ENCODE results near the gene CLSTN1.
"Not testable (repeated sequence)": the region's sequence is repeated elsewhere in the genome, so short reads cannot be mapped to it uniquely, and the experiment has no call there.

Gene CLSTN1

DNA sequence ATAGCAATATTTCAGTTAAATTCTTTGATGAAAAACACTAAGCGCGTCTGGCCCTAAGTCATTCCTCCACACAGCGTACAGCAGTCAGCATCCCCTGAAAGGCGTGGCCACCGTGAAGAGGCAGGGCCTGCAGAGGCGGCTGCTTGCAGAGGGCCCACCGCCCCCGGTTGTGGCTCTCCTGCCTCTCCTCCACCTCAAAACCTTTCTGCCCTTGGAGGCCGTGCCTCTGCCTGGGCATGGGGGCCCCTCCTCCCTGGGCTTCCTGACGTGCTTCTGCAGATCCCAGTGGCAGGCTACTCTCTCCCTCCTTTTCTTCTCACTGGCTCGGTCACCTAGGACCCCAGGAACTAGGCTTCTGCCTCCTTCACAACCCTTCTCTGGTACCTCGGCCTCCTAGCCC, 16.2 kb downstream of the CLSTN1 start:
- Histone ChIP-seq H3K79me1 (ENCODE audit: low read depth, low read length) (peaks cover 10% of the 10 kb centered on the region), H2AFZ (ENCODE audit: low read length) (no peak overlapping the region), H3K27ac (replicated peaks; ENCODE audit: low read length) (no peak overlapping the region), H3K27me3 (ENCODE audit: control insufficient read depth in 3 of 3, insufficient read depth in 3 of 3, low read depth in 1 of 3, low read length in 3 of 3) (no peaks in the 10 kb centered on the region), H2AK5ac (ENCODE audit: low read depth, low read length) (no peak overlapping the region), H3K14ac (ENCODE audit: low read length) (no peak overlapping the region), H4K91ac (ENCODE audit: low read depth, low read length, poor library complexity) (no peak overlapping the region), H3K9me3 (replicated peaks in 1 of 2; ENCODE audit: control insufficient read depth in 2 of 2, insufficient read depth in 1 of 2, low read depth in 1 of 2, low read length in 2 of 2) (no peaks in the 10 kb centered on the region), H4K8ac (ENCODE audit: low read depth, low read length) (no peak overlapping the region), H3K4me3 (ENCODE audit: low read length in 2 of 2) (no peak overlapping the region), H2BK120ac (ENCODE audit: low read depth, low read length) (no peak overlapping the region), H3K4ac (ENCODE audit: low read length) (no peak overlapping the region), H3K23ac (ENCODE audit: low read depth, low read length, poor library complexity) (peak overlapping the region; percentile 48), H3K4me2 (ENCODE audit: insufficient read depth, low read length, poor library complexity, severe bottlenecking) (no peak overlapping the region), H3K9ac (ENCODE audit: low read depth, low read length, poor library complexity) (no peak overlapping the region), H3K18ac (ENCODE audit: low read length) (peak overlapping the region; percentile 41), H2BK5ac (ENCODE audit: low read length) (no peak overlapping the region), H3K4me1 (ENCODE audit: control insufficient read depth in 2 of 2, insufficient read depth in 1 of 2, low read depth in 1 of 2, low read length in 2 of 2) (peaks cover 14 to 16% of the 10 kb centered on the region in 2 donors), H2BK15ac (ENCODE audit: low read length) (no peak overlapping the region), H3K36me3 (replicated peaks in 1 of 2; ENCODE audit: control insufficient read depth in 2 of 2, insufficient read depth in 2 of 2, low read length in 2 of 2) (peaks cover 0 to 9% of the 10 kb centered on the region in 2 donors), H2BK12ac (ENCODE audit: low read length) (no peak overlapping the region)
- DNase-seq (ENCODE audit: low spot score), result no peak
- no CpG with 5 or more reads among the region's 12 CpGs for WGBS, 2 donors (ENCODE audit: extremely low coverage in 2 of 2, insufficient read length in 2 of 2, insufficient replicate concordance in 1 of 2)

- H3K27ac ChIP-seq (replicated peaks; ENCODE audit: low read length); H3K23ac ChIP-seq (ENCODE audit: low read depth, low read length, poor library complexity); H2BK120ac ChIP-seq (ENCODE audit: low read depth, low read length); H4K91ac ChIP-seq (ENCODE audit: low read depth, low read length, poor library complexity); H2BK5ac ChIP-seq (ENCODE audit: low read length); H3K4ac ChIP-seq (ENCODE audit: low read length); H4K8ac ChIP-seq (ENCODE audit: low read depth, low read length); H3K18ac ChIP-seq (ENCODE audit: low read length); H2AK5ac ChIP-seq (ENCODE audit: low read depth, low read length); H3K4me3 ChIP-seq (ENCODE audit: low read length in 2 of 2); H2BK12ac ChIP-seq (ENCODE audit: low read length); H3K4me2 ChIP-seq (ENCODE audit: insufficient read depth, low read length, poor library complexity, severe bottlenecking); H2AFZ ChIP-seq (ENCODE audit: low read length); H3K27me3 ChIP-seq (ENCODE audit: control insufficient read depth in 3 of 3, insufficient read depth in 3 of 3, low read depth in 1 of 3, low read length in 3 of 3); H3K14ac ChIP-seq (ENCODE audit: low read length); H3K9ac ChIP-seq (ENCODE audit: low read depth, low read length, poor library complexity); H2BK15ac ChIP-seq (ENCODE audit: low read length); H3K9me3 ChIP-seq (replicated peaks in 1 of 2; ENCODE audit: control insufficient read depth in 2 of 2, insufficient read depth in 1 of 2, low read depth in 1 of 2, low read length in 2 of 2); DNase-seq (ENCODE audit: low spot score): not testable (repeated sequence)
- WGBS, 2 donors (ENCODE audit: extremely low coverage in 2 of 2, insufficient read length in 2 of 2, insufficient replicate concordance in 1 of 2), result no CpG with 5 or more reads among the region's 5 CpGs
- H3K79me1 ChIP-seq (ENCODE audit: low read depth, low read length), result peaks cover 12% of the 10 kb centered on the region
- H3K36me3 ChIP-seq (replicated peaks in 1 of 2; ENCODE audit: control insufficient read depth in 2 of 2, insufficient read depth in 2 of 2, low read length in 2 of 2), result peaks cover 0 to 11% of the 10 kb centered on the region in 2 donors
- peaks cover 14 to 16% of the 10 kb centered on the region in 2 donors for H3K4me1 ChIP-seq (ENCODE audit: control insufficient read depth in 2 of 2, insufficient read depth in 1 of 2, low read depth in 1 of 2, low read length in 2 of 2)
Observed at GRCh38 chr1:9805972-9806371, 17.8 kb downstream of the CLSTN1 start.

DNA sequence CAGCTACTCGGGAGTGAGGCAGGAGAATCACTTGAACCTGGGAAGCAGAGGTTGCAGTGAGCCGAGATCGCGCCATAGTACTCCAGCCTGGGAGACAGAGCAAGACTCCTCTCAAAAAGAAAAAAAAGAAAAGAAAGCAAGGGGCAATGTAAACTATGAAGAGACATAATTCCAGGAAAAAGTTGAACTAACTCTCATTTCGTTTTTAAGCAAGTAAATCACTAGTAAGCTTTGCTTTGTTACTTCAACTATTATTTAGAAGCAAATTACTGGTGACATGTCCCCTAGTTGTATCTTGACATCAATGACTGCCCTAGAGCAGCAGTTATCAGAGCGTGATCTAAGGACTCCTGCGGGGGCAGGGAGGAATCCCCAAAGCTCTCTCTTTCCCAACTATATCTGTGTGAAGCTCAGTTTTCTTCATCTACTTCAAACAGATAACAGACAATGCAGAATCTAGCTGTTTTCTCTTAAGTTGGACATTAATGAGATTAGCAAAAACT, 18.7 kb downstream of the CLSTN1 start:
- no peak overlapping the region for H3K4me2 ChIP-seq (ENCODE audit: insufficient read depth, low read length, poor library complexity, severe bottlenecking)
- no peak overlapping the region for H2BK120ac ChIP-seq (ENCODE audit: low read depth, low read length)
- no peak overlapping the region for H2BK12ac ChIP-seq (ENCODE audit: low read length)
- no peak overlapping the region for H3K4me3 ChIP-seq (ENCODE audit: low read length in 2 of 2)
- no peak overlapping the region for H2BK5ac ChIP-seq (ENCODE audit: low read length)
- DNase-seq (ENCODE audit: low spot score), result no peak
- no peak overlapping the region for H4K91ac ChIP-seq (ENCODE audit: low read depth, low read length, poor library complexity)
- H3K9me3 ChIP-seq (replicated peaks in 1 of 2; ENCODE audit: control insufficient read depth in 2 of 2, insufficient read depth in 1 of 2, low read depth in 1 of 2, low read length in 2 of 2), result peaks cover 0 to 2% of the 10 kb centered on the region in 2 donors
- peaks cover 0 to 11% of the 10 kb centered on the region in 2 donors for H3K36me3 ChIP-seq (replicated peaks in 1 of 2; ENCODE audit: control insufficient read depth in 2 of 2, insufficient read depth in 2 of 2, low read length in 2 of 2)
- H2AK5ac ChIP-seq (ENCODE audit: low read depth, low read length), result no peak overlapping the region
- H3K79me1 ChIP-seq (ENCODE audit: low read depth, low read length), result peaks cover 12% of the 10 kb centered on the region
- H3K4ac ChIP-seq (ENCODE audit: low read length), result no peak overlapping the region
- H3K14ac ChIP-seq (ENCODE audit: low read length), result no peak overlapping the region
- H3K27me3 ChIP-seq (ENCODE audit: control insufficient read depth in 3 of 3, insufficient read depth in 3 of 3, low read depth in 1 of 3, low read length in 3 of 3), result no peaks in the 10 kb centered on the region
- H3K23ac ChIP-seq (ENCODE audit: low read depth, low read length, poor library complexity), result no peak overlapping the region
- no peak overlapping the region for H2BK15ac ChIP-seq (ENCODE audit: low read length)
- WGBS, 2 donors (ENCODE audit: extremely low coverage in 2 of 2, insufficient read length in 2 of 2, insufficient replicate concordance in 1 of 2), result no CpG with 5 or more reads among the region's 7 CpGs
- H3K4me1 ChIP-seq (ENCODE audit: control insufficient read depth in 2 of 2, insufficient read depth in 1 of 2, low read depth in 1 of 2, low read length in 2 of 2), result peaks cover 14 to 16% of the 10 kb centered on the region in 2 donors
- no peak overlapping the region for H3K9ac ChIP-seq (ENCODE audit: low read depth, low read length, poor library complexity)
- no peak overlapping the region for H4K8ac ChIP-seq (ENCODE audit: low read depth, low read length)
- H3K27ac ChIP-seq (replicated peaks; ENCODE audit: low read length), result no peak overlapping the region
- no peak overlapping the region for H2AFZ ChIP-seq (ENCODE audit: low read length)
- no peak overlapping the region for H3K18ac ChIP-seq (ENCODE audit: low read length)

DNA sequence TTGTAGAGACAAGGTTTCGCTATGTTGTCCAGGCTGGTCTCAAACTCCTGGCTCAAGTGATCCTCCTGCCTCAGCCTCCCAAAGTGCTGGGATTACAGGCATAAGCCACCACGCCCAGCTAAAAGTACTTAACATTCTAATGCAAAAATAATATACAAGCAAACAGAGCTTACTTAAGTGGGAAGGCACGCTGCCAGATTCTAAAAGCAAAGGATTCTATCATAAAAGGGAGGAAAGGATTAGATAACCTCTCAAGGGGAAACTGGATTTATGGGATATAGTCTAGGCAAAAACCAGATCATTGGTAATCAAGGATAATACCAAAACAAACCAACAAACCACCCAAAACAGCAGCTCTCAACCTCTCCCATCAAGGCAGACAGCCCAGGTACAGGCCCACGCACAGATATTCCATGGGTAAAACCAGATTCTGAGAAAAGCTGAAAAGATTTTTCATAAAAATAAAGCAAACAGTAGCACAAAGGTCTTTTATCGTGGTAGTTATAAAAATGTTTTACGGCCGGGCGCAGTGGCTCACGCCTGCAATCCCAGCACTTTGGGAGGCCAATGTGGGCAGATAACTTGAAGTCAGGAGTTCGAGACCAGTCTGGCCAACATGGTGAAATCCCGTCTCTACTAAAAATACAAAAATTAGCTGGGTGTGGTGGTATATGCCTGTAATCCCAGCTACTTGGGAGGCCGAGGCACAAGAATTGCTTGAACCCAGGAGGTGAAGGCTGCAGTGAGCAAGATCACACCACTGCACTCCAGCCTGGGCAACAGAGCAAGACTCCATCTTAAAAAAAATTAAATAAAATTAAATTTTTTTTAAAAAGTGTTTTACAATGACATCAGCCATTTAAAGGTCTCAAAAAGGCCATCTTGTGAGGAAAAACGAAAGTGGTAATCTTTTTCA, 20.5 kb downstream of the CLSTN1 start:
- H3K18ac ChIP-seq (ENCODE audit: low read length); H3K4me3 ChIP-seq (ENCODE audit: low read length in 2 of 2); H2BK12ac ChIP-seq (ENCODE audit: low read length); H3K4me1 ChIP-seq (ENCODE audit: control insufficient read depth in 2 of 2, insufficient read depth in 1 of 2, low read depth in 1 of 2, low read length in 2 of 2); H4K8ac ChIP-seq (ENCODE audit: low read depth, low read length); H3K9ac ChIP-seq (ENCODE audit: low read depth, low read length, poor library complexity); H2AFZ ChIP-seq (ENCODE audit: low read length); H2BK5ac ChIP-seq (ENCODE audit: low read length); H3K27ac ChIP-seq (replicated peaks; ENCODE audit: low read length); H3K14ac ChIP-seq (ENCODE audit: low read length); H2BK15ac ChIP-seq (ENCODE audit: low read length); H3K4me2 ChIP-seq (ENCODE audit: insufficient read depth, low read length, poor library complexity, severe bottlenecking); H2AK5ac ChIP-seq (ENCODE audit: low read depth, low read length); H3K9me3 ChIP-seq (replicated peaks in 1 of 2; ENCODE audit: control insufficient read depth in 2 of 2, insufficient read depth in 1 of 2, low read depth in 1 of 2, low read length in 2 of 2); H3K36me3 ChIP-seq (replicated peaks in 1 of 2; ENCODE audit: control insufficient read depth in 2 of 2, insufficient read depth in 2 of 2, low read length in 2 of 2); H3K27me3 ChIP-seq (ENCODE audit: control insufficient read depth in 3 of 3, insufficient read depth in 3 of 3, low read depth in 1 of 3, low read length in 3 of 3); H2BK120ac ChIP-seq (ENCODE audit: low read depth, low read length); H3K23ac ChIP-seq (ENCODE audit: low read depth, low read length, poor library complexity); H4K91ac ChIP-seq (ENCODE audit: low read depth, low read length, poor library complexity); H3K4ac ChIP-seq (ENCODE audit: low read length); DNase-seq (ENCODE audit: low spot score): not testable (repeated sequence)
- peaks cover 12% of the 10 kb centered on the region for H3K79me1 ChIP-seq (ENCODE audit: low read depth, low read length)
- no CpG with 5 or more reads among the region's 13 CpGs for WGBS, 2 donors (ENCODE audit: extremely low coverage in 2 of 2, insufficient read length in 2 of 2, insufficient replicate concordance in 1 of 2)

Measured in neuronal stem cell (in vitro differentiated cells).